GM18502 (cell line): ENCODE data around the gene MTG2.

Experiments
- ATAC-seq: cut with Tn5 transposase; IDR thresholded peaks from one replicate; pipeline ENCODE4 v1.9.1; 2021; ENCODE audit warnings: mild to moderate bottlenecking; ENCODE audit not compliant: unreplicated experiment, poor library complexity

MTG2 gene, protein sequence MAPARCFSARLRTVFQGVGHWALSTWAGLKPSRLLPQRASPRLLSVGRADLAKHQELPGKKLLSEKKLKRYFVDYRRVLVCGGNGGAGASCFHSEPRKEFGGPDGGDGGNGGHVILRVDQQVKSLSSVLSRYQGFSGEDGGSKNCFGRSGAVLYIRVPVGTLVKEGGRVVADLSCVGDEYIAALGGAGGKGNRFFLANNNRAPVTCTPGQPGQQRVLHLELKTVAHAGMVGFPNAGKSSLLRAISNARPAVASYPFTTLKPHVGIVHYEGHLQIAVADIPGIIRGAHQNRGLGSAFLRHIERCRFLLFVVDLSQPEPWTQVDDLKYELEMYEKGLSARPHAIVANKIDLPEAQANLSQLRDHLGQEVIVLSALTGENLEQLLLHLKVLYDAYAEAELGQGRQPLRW

GRCh38 chr20:62182469-62183425 is at the start of gene MTG2:
Gene MTG2, plus strand, starts transcription at chr20:62183028. Its CDS starts 10,393 bp downstream, at chr20:62193421.
- ATAC-seq: peak; percentile 88

DNA sequence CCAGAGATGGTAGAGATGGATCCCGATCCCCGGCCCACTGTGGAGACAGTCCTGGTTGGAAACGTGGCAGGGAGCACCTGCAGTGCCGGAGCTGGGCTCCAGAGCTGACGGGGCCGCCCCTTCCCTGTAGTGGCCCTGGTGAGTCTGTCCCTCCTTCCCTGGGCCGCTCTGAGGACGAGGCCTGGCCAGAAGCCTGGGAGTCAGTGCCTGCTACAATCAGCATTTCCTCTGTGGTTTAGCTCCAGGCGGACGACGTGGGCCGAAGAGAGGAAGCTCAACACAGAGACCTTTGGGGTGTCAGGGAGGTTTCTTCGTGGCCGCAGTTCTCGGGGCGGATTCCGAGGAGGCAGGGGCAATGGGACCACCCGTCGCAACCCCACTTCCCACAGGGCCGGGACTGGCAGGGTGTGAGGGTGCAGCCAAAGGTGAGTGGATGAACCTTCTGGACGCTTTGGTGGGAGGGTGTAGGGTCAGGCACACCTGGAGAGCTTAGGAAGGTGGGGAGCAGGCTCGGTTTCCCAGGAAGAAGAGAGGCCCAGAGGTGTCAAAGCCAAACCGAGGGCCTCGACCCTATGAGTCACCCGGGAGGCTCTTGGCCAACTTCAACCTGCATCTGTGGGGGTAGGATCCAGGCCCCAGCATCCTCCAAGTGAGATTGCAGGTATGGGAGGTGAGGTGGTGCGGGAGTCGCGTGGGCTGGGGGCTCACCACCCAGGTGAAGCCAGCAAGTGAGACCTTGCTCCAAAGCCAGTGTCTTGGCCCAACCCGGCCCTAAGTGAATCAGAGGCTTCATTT is 49.6 kb upstream of the MTG2 start:
- no peak for ATAC-seq

GRCh38 chr20:62133864-62134263 is 49.0 kb upstream of the MTG2 start:
- no peak for ATAC-seq

DNA sequence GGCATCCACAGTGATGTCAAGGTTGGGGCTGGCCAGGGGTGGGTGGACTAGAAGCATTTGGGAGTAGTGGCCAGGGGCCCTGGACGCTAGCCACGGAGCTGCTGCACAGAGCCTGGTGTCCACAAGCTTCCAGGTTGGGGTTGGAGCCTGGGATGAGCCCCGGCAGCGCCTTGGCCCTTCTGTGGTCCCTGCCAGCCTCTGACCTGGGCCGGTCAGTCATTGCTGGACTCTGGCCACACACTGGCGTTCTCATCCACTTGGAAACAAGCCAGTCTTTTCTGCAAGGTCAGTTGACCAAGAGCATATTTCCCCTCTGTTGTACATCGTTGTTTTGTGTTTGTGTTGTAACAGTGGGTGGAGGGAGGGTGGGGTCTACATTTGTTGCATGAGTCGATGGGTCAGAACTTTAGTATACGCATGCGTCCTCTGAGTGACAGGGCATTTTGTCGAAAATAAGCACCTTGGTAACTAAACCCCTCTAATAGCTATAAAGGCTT is 48.0 kb upstream of the MTG2 start:
- ATAC-seq: no peak

DNA sequence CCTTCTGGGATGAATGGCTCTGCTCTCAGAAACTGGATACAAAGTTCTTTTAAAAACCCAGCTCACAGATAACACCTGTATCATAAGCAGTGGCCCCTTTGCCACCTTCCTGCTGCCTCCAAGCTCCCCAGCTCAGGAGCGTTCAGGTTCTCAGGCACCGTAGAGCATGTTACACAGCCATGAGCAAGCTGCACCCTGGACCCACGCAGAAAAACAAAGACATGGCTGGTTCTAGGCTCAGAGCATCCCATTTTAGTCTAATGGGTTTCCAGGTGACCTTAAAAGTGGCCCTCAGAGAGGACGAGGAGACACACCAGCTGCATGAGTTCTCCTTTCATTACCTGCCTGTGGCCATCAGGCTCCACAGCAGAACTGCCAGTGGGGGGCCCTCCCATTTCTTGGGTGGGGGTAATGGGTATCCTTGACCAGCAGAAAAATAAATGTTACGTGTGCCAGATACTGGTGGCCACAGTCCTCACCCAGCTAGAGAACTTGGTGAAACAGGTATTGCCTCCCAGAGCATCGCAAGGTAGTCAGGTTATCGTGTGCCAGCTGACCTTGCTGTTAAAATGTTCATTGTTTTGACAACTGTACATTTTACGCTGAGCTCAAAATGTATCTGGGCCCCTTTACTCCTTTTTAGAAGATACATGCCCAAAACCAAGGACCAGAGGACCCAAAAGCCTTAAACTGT is 47.1 kb upstream of the MTG2 start:
- ATAC-seq: no peak

- ATAC-seq: peak; percentile 59
Measured at GRCh38 chr20:62136283-62137091, 46.3 kb upstream of the MTG2 start.

DNA sequence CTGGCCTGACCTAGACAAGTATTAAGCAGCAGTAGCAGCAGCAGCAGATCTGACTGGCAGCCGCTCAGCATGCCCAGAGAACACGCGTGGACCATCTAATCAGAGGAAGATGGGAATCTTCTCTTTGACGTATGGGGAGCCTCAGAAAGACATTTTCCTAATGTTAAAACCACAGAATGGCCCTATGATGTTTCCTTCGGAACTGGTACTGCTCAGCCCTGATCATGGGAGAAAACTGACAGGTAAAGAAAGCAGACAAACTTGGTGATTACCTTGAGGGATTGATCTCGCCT is 45.8 kb upstream of the MTG2 start:
- ATAC-seq: no peak

- ATAC-seq: no peak
Measured at GRCh38 chr20:62137478-62138203, 45.2 kb upstream of the MTG2 start.

GRCh38 chr20:62138204-62138543 is 44.7 kb upstream of the MTG2 start:
- ATAC-seq: no peak

DNA sequence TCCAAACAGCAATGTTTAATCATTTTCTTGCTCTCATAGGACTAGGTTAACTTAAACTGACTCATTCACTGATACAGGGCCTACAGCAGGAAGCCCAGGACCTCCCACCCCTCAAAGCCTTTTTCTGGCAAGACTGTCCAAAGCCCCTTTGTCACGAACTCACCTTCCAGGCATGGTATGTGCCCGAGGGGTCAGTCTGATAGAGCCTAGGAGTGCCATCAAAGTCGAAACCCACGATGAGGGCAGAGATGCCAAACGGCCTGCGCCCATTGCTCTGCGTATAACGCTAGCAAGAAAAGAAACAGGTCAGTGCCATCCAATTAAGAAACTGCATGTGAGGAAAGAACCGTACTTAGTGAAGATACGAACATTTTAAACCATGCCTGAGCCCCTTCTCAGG is 43.9 kb upstream of the MTG2 start:
- ATAC-seq: no peak

- ATAC-seq: no peak
Measured at GRCh38 chr20:62139636-62140035, 43.2 kb upstream of the MTG2 start.

DNA sequence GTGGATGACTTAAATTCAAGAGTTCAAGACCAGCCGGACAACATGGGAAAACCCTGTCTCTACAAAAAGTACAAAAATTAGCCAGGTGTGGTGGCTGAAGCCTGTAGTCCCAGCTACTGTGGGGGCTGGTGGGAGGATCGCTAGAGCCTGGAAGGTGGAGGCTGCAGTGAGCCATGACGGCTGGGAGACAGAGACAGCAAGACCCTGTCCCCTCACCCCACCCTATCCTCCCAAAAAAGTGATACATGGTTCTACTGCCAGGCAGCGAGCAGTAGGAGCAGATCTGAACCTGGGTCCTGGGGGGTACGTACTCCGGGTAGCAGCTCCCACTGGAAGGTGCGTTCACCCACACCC is 41.8 kb upstream of the MTG2 start:
- ATAC-seq: no peak

- ATAC-seq: no peak
Measured at GRCh38 chr20:62141397-62142251, 41.2 kb upstream of the MTG2 start.

DNA sequence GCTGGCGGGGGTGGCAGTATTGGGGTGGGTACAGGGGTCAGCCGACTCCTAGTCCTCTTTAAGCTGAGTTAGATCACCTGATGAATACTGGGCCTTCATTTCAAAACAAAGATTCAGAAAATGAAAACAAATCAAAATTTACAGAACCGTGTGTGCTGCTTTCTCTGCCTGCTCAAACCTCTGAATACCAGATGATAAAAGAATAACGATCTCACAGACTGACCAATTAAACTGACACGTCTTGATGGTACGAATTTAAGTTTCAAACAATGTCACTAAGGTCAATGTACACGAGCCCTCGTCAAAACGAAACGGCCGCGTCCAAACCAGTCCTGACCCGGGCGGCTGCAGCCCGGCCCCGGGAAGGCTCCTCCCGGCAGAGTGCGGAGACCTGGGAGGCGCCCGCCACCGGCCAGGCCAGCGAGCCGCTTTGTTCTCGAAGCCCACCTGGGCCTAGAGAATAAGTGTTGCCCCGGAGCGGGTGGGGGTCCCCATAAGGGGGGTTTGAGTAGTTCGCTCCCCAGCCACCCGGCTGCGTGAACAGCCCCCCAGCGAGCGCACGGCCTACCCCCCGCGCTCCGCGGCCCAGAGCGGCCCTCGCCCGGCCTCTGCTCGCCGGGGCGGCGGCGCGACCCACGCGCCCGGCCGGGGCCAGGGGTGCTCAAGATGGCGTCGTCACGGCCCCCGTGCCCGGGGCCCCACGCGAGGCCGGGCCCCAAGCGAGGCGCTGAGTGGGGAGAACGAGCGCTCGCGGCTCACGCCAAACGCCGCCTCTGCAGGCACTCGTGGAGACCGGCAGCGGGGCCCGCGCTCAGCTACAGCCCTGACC is 40.4 kb upstream of the MTG2 start:
- ATAC-seq: peak; percentile 22

- ATAC-seq: peak; percentile 79
Measured at GRCh38 chr20:62143081-62143956, 39.5 kb upstream of the MTG2 start, which contains the start of the genes PSMA7 and SS18L1. Gene PSMA7, minus strand, starts transcription at chr20:62143394. Its CDS starts 91 bp downstream, at chr20:62143303. Gene SS18L1, plus strand, starts transcription at chr20:62143769. Its CDS starts 52 bp downstream, at chr20:62143821.
